ENCODE data around the gene DUSP22. TPM values are rescaled to one million over a fixed set of nuclear protein-coding genes. Genes with fewer than 3 reads are reported as not detected.
"Not testable (repeated sequence)": the region's sequence is repeated elsewhere in the genome, so short reads cannot be mapped to it uniquely, and the experiment has no call there.

DUSP22 gene
- total RNA-seq, 4 donors from 2014 or later: 67.0 to 97.3 (median 78.0) TPM

GRCh38 chr6:324116-324728 lies 31.9 kb downstream of the DUSP22 start:
- WGBS, 2 donors (ENCODE audit: low coverage in 1 of 2): 74 to 76% methylated on average over 8 to 15 of the region's 19 CpGs
- Histone ChIP-seq H3K9me3 (no peaks in the 10 kb centered on the region), H3K4me3 (no peak overlapping the region), H3K27me3 (peaks cover 9% of the 10 kb centered on the region), H3K4me1 (peaks cover 0 to 25% (median 17%) of the 10 kb centered on the region in 3 donors), H3K27ac (no peak overlapping the region), H3K36me3 (no peaks in the 10 kb centered on the region)
- TF ChIP-seq POLR2A (IDR thresholded peaks at IDR 0.05) (no peak), CTCF (IDR thresholded peaks at IDR 0.05) (no peak), EP300 (IDR thresholded peaks at IDR 0.05) (no peak), POLR2AphosphoS5 (IDR thresholded peaks at IDR 0.05) (no peak)
- ATAC-seq: no peak

- no peak overlapping the region for H3K4me3 ChIP-seq
- TF ChIP-seq EP300 (IDR thresholded peaks at IDR 0.05) (no peak), CTCF (IDR thresholded peaks at IDR 0.05) (no peak), POLR2AphosphoS5 (IDR thresholded peaks at IDR 0.05) (no peak), POLR2A (IDR thresholded peaks at IDR 0.05) (no peak)
- no peak for ATAC-seq
- H3K27me3 ChIP-seq: peaks cover 9% of the 10 kb centered on the region
- no peaks in the 10 kb centered on the region for H3K9me3 ChIP-seq
- 82% methylated on average over 10 of the region's 11 CpGs; no CpG with 5 or more reads in 1 of the 2 donors for WGBS, 2 donors (ENCODE audit: low coverage in 1 of 2)
- no peak overlapping the region for H3K27ac ChIP-seq
- no peaks in the 10 kb centered on the region for H3K36me3 ChIP-seq
- H3K4me1 ChIP-seq: peaks cover 0 to 25% (median 17%) of the 10 kb centered on the region in 3 donors
Observed at GRCh38 chr6:324729-325125, 32.4 kb downstream of the DUSP22 start.

- H3K4me1 ChIP-seq: peaks cover 0 to 25% (median 17%) of the 10 kb centered on the region in 3 donors
- not testable (repeated sequence) for H3K27ac ChIP-seq, H3K36me3 ChIP-seq, ATAC-seq, H3K9me3 ChIP-seq, H3K4me3 ChIP-seq, H3K27me3 ChIP-seq
- WGBS, 2 donors (ENCODE audit: low coverage in 1 of 2): 35 to 100% methylated on average over 2 of the region's 16 CpGs
Observed at GRCh38 chr6:325161-325860, 33.0 kb downstream of the DUSP22 start.

GRCh38 chr6:326066-326465 lies 33.8 kb downstream of the DUSP22 start:
- H3K9me3 ChIP-seq, H3K27ac ChIP-seq, ATAC-seq, H3K4me3 ChIP-seq, H3K36me3 ChIP-seq, H3K27me3 ChIP-seq: not testable (repeated sequence)
- 80 to 100% methylated on average over 1 to 2 of the region's 9 CpGs for WGBS, 2 donors (ENCODE audit: low coverage in 1 of 2)
- H3K4me1 ChIP-seq: peaks cover 0 to 25% (median 17%) of the 10 kb centered on the region in 3 donors

GRCh38 chr6:326896-327537 lies 34.7 kb downstream of the DUSP22 start:
- ATAC-seq: no peak
- H3K4me3 ChIP-seq: no peak overlapping the region
- WGBS, 2 donors (ENCODE audit: low coverage in 1 of 2): 76 to 91% methylated on average over 11 to 12 of the region's 13 CpGs
- no peaks in the 10 kb centered on the region for H3K9me3 ChIP-seq
- no peak for TF ChIP-seq POLR2AphosphoS5 (IDR thresholded peaks at IDR 0.05)
- no peak for TF ChIP-seq POLR2A (IDR thresholded peaks at IDR 0.05)
- no peak for TF ChIP-seq CTCF (IDR thresholded peaks at IDR 0.05)
- H3K4me1 ChIP-seq: peaks cover 0 to 25% (median 17%) of the 10 kb centered on the region in 3 donors
- H3K27me3 ChIP-seq: peaks cover 9% of the 10 kb centered on the region
- no peaks in the 10 kb centered on the region for H3K36me3 ChIP-seq
- H3K27ac ChIP-seq: no peak overlapping the region
